NCI-H69 (cell line): Measurements from ENCODE around the gene CNBP.
A peak's percentile ranks its signal among the peaks of the same experiment; 100 is the strongest.
"Not testable (repeated sequence)": the region's sequence is repeated elsewhere in the genome, so short reads cannot be mapped to it uniquely, and the experiment has no call there.

Source experiments
- DNase-seq: peaks from one replicate; lab custom pipeline; 2025; lab: John Stamatoyannopoulos, UW

CNBP gene

DNA sequence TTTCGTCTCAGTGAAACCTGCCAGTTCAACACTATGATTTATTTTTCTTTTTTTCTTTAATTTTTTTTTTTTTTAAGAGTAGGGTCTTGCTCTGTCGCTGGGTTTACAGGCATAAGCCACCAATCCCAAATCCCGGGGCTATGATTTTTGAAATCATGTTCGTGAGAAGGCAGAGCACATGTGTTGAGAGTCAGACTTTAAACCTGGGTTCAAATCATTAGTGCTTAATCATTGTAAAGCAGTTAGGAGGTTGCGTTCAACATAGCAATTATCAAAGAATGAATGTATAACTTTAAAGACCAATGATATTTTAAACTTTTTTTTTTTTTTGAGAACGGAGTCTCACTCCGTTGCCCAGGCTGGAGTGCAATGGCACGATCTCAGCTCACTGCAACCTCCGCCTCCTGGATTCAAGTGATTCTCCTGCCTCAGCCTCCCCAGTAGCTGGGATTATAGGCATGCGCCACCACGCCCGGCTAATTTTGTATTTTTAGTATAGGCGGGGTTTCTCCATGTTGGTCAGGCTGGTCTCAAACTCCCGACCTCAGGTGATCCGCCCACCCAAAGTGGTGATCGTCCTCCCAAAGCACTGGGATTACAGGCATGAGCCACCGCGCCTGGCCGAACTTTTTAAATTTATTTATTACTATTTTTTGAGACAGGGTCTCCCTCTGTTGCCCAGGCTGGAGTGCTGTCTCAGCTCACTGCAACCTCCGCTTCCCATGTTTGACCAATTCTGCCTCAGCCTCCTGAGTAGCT, 1.3 kb upstream of the CNBP start:
- DNase-seq, result not testable (repeated sequence)

- DNase-seq, result peak; percentile 36
Observed at GRCh38 chr3:129184396-129184657, 631 bp upstream of the CNBP start.

GRCh38 chr3:129182390-129183185, 1.1 kb downstream of the CNBP start:
- DNase-seq, result peak; percentile 33

GRCh38 chr3:129181819-129182218, 1.9 kb downstream of the CNBP start:
- DNase-seq, result no peak

- DNase-seq, result no peak
Observed at GRCh38 chr3:129180461-129180860, 3.2 kb downstream of the CNBP start.

GRCh38 chr3:129176051-129176450, 7.6 kb downstream of the CNBP start:
- no peak for DNase-seq

GRCh38 chr3:129173725-129174124, 10.0 kb downstream of the CNBP start:
- no peak for DNase-seq

DNA sequence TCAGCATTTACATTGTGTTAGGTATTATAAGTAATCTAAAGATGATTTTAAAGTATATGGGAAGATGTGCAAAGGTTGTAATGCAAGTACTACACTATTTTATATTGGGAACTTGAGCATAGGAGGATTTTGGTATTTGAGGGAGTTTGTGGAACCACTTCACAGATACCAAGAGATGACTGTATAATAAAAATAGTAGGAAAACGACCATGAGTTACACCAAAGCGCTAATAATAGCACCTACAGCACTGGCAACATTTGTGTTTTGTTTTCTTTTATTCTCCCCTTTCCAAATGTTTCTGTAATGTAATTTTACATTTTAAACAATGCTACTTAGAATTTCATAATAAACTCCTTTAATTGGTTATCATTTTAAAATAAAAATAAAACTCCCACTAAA, 10.5 kb downstream of the CNBP start:
- no peak for DNase-seq

DNA sequence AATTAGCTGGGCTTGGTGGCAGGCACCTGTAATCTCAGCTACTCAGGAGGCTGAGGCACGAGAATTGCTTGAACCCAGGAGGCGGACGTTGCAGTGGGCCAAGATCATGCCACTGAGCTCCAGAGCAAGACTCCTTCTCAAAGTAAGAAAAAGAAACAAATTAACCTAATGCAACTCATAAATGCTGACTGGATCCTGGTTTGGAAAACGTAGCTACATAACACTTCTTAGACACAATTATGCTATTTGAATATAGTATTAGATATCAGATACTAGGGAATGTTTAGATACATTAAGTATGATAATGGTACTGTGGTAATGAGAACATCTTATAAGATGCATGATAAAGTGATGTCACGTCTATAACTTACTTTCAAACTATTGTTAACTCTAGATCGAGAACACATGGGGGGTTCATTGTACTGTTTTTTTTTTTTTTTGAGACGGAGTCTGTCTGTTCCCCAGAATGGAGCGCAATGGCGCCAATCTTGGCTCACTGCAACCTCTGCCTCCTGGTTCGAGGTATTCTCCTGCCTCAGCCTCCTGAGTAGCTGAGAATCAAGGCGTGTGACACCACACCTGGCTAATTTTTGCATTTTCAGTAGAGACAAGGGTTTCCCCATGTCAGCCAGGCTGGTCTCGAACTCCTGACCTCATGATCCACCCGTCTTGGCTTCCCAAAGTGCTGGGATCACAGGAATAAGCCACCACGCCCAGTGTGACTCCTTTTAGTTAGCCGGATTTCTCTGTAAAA, 16.9 kb downstream of the CNBP start:
- no peak for DNase-seq

DNA sequence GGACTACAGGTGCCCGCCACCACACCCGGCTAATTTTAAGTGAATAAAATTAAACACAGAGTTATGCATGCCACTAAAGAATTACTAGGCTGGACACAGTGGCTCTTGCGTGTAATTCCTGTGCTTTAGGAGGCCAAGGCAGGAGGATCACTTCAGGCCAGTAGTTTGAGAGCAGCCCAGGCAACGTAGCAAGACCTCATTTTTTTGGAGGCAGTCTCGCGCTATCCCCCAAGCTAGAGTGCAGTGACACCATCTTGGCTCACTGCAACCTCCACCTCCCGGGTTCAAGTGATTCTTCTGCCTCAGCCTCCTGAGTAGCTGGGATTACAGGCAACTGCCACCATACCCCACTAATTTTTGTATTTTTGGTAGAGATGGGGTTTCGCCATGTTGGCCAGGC, 18.1 kb downstream of the CNBP start:
- DNase-seq, result not testable (repeated sequence)

GRCh38 chr3:129164500-129164899, 19.2 kb downstream of the CNBP start:
- DNase-seq, result no peak

GRCh38 chr3:129162729-129163579, 20.7 kb downstream of the CNBP start:
- peak; percentile 36 for DNase-seq

- DNase-seq, result peak; percentile 34
Observed at GRCh38 chr3:129161860-129162271, 21.8 kb downstream of the CNBP start.

GRCh38 chr3:129160891-129161859, 22.5 kb downstream of the CNBP start, which contains the start of gene ISY1:
TSS of gene ISY1 (minus strand) at chr3:129161063. CDS start at chr3:129160975, 88 bp downstream.
- peak; percentile 94 for DNase-seq

DNA sequence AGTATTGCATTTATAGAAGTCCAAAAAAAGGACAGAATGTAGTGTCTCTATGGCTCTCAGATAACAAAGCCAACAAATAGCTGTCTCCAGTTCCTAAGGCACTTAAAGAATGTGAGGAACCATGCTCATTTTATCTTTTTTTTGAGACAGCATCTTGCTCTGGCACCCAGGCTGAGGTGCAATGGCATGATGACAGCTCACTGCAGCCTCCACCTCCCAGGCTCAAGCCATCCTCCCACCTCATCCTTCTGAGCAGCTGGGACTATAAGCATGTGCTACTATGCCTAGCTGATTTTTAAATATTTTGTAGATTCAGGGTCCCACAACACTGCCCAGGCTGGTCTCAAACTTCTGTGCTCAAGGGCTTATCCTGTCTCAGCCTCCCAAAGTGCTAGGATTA, 38.9 kb downstream of the CNBP start:
- DNase-seq, result no peak

- not testable (repeated sequence) for DNase-seq
Observed at GRCh38 chr3:129141011-129141410, 42.7 kb downstream of the CNBP start.

GRCh38 chr3:129139911-129140310, 43.8 kb downstream of the CNBP start:
- no peak for DNase-seq

DNA sequence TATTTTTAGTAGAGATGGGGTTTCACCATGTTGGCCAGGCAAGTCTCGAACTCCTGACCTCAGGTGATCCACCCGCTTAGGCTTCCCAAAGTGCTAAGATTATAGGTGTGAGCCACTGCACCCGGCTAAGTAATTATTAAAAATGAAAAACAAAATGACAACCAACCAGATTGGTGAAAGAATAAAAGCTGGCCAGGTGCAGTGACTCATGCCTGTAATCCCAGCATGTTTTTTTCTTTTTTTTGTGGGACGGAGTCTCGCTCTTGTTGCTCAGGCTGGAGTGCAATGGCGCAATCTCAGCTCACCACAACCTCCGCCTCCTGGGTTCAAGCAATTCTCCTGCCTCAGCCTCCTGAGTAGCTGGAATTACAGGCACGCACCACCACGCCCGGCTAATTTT, 47.4 kb downstream of the CNBP start:
- DNase-seq, result not testable (repeated sequence)

GRCh38 chr3:129132097-129132866, 51.4 kb downstream of the CNBP start:
- no peak for DNase-seq
